Activated naive CD4-positive, alpha-beta T cell treated with anti-CD3 and anti-CD28 coated beads, Interleukin-2, amount 50 U/mL, for 24 hours (primary cell): ENCODE results near the gene FKBP8.
A peak's percentile ranks its signal among the peaks of the same experiment; 100 is the strongest.

Experiments
- H3K27ac Mint-ChIP-seq: one replicate; pipeline ENCODE4 v1.8.0; 2021; ENCODE audit warnings: mild to moderate bottlenecking, mixed read lengths
- H3K27me3 Mint-ChIP-seq: one replicate; pipeline ENCODE4 v1.8.0; 2021; ENCODE audit warnings: mixed read lengths
- H3K36me3 Mint-ChIP-seq: one replicate; pipeline ENCODE4 v1.8.0; 2021; ENCODE audit warnings: mixed read lengths
- H3K4me1 Mint-ChIP-seq: one replicate; pipeline ENCODE4 v1.8.0; 2021; ENCODE audit warnings: mixed read lengths
- H3K4me3 Mint-ChIP-seq: one replicate; pipeline ENCODE4 v1.8.0; 2021; ENCODE audit warnings: mild to moderate bottlenecking, mixed read lengths
- H3K9me3 Mint-ChIP-seq: one replicate; pipeline ENCODE4 v1.8.0; 2021; ENCODE audit warnings: mixed read lengths

The FKBP8 gene

GRCh38 chr19:18502246-18502637 lies 41.1 kb downstream of the FKBP8 start:
- Mint-ChIP-seq H3K9me3 (no peaks in the 10 kb centered on the region), H3K36me3 (no peaks in the 10 kb centered on the region), H3K4me1 (peaks cover 73% of the 10 kb centered on the region), H3K27ac (no peak overlapping the region), H3K27me3 (no peaks in the 10 kb centered on the region), H3K4me3 (no peak overlapping the region)

- Mint-ChIP-seq H3K4me3 (no peak overlapping the region), H3K4me1 (peaks cover 73% of the 10 kb centered on the region)
These were observed 41.5 kb downstream of the FKBP8 start for GRCh38 chr19:18501832-18502231.

GRCh38 chr19:18501351-18501750 lies 42.0 kb downstream of the FKBP8 start:
- Mint-ChIP-seq H3K27ac (no peak overlapping the region), H3K9me3 (no peaks in the 10 kb centered on the region), H3K4me1 (peaks cover 74% of the 10 kb centered on the region), H3K36me3 (no peaks in the 10 kb centered on the region), H3K4me3 (no peak overlapping the region), H3K27me3 (no peaks in the 10 kb centered on the region)

More at GRCh38 chr19:18501832-18502231, 41.5 kb downstream of the FKBP8 start:
- Mint-ChIP-seq H3K9me3 (no peaks in the 10 kb centered on the region), H3K36me3 (no peaks in the 10 kb centered on the region), H3K27me3 (no peaks in the 10 kb centered on the region), H3K27ac (no peak overlapping the region)

- Mint-ChIP-seq H3K9me3 (no peaks in the 10 kb centered on the region), H3K36me3 (no peaks in the 10 kb centered on the region), H3K4me3 (no peak overlapping the region), H3K27me3 (no peaks in the 10 kb centered on the region), H3K27ac (peak overlapping the region; percentile 6), H3K4me1 (peaks cover 80% of the 10 kb centered on the region)
These were observed 42.6 kb downstream of the FKBP8 start for GRCh38 chr19:18500799-18501198.

- Mint-ChIP-seq H3K4me1 (peaks cover 80% of the 10 kb centered on the region), H3K4me3 (no peak overlapping the region)
These were observed 43.0 kb downstream of the FKBP8 start for GRCh38 chr19:18500376-18500775.

GRCh38 chr19:18499055-18499775 lies 44.2 kb downstream of the FKBP8 start:
- H3K36me3 Mint-ChIP-seq = no peaks in the 10 kb centered on the region
- H3K4me1 Mint-ChIP-seq = peaks cover 80% of the 10 kb centered on the region
- H3K9me3 Mint-ChIP-seq = no peaks in the 10 kb centered on the region
- H3K27me3 Mint-ChIP-seq = no peaks in the 10 kb centered on the region
- peak overlapping the region; percentile 46 for H3K27ac Mint-ChIP-seq
- H3K4me3 Mint-ChIP-seq = no peak overlapping the region

More at GRCh38 chr19:18500376-18500775, 43.0 kb downstream of the FKBP8 start:
- Mint-ChIP-seq H3K9me3 (no peaks in the 10 kb centered on the region), H3K27ac (no peak overlapping the region), H3K27me3 (no peaks in the 10 kb centered on the region), H3K36me3 (no peaks in the 10 kb centered on the region)

GRCh38 chr19:18496980-18497256 lies 46.5 kb downstream of the FKBP8 start:
- H3K9me3 Mint-ChIP-seq = no peaks in the 10 kb centered on the region
- peak overlapping the region; percentile 30 for H3K27ac Mint-ChIP-seq
- H3K4me3 Mint-ChIP-seq = no peak overlapping the region
- no peaks in the 10 kb centered on the region for H3K36me3 Mint-ChIP-seq
- no peaks in the 10 kb centered on the region for H3K27me3 Mint-ChIP-seq
- peaks cover 74% of the 10 kb centered on the region for H3K4me1 Mint-ChIP-seq

- Mint-ChIP-seq H3K36me3 (no peaks in the 10 kb centered on the region), H3K4me1 (peaks cover 71% of the 10 kb centered on the region), H3K27me3 (no peaks in the 10 kb centered on the region)
These were observed 47.0 kb downstream of the FKBP8 start for GRCh38 chr19:18496167-18496979.

GRCh38 chr19:18495204-18495911 lies 48.0 kb downstream of the FKBP8 start:
- H3K9me3 Mint-ChIP-seq = no peaks in the 10 kb centered on the region
- no peak overlapping the region for H3K27ac Mint-ChIP-seq
- no peaks in the 10 kb centered on the region for H3K27me3 Mint-ChIP-seq
- H3K4me3 Mint-ChIP-seq = peak overlapping the region; percentile 67
- no peaks in the 10 kb centered on the region for H3K36me3 Mint-ChIP-seq
- peaks cover 66% of the 10 kb centered on the region for H3K4me1 Mint-ChIP-seq

More at GRCh38 chr19:18496167-18496979, 47.0 kb downstream of the FKBP8 start:
- H3K9me3 Mint-ChIP-seq = no peaks in the 10 kb centered on the region
- H3K27ac Mint-ChIP-seq = peak overlapping the region; percentile 59
- H3K4me3 Mint-ChIP-seq = peak overlapping the region; percentile 67

GRCh38 chr19:18494267-18494607 lies 49.1 kb downstream of the FKBP8 start:
- Mint-ChIP-seq H3K9me3 (no peaks in the 10 kb centered on the region), H3K27me3 (no peaks in the 10 kb centered on the region), H3K4me1 (peaks cover 68% of the 10 kb centered on the region), H3K4me3 (no peak overlapping the region), H3K27ac (no peak overlapping the region), H3K36me3 (no peaks in the 10 kb centered on the region)

GRCh38 chr19:18493440-18494266 lies 49.7 kb downstream of the FKBP8 start:
- Mint-ChIP-seq H3K27me3 (no peaks in the 10 kb centered on the region), H3K27ac (peak overlapping the region; percentile 30), H3K4me3 (no peak overlapping the region), H3K4me1 (peaks cover 63% of the 10 kb centered on the region), H3K9me3 (no peaks in the 10 kb centered on the region), H3K36me3 (no peaks in the 10 kb centered on the region)

GRCh38 chr19:18491995-18492953 lies 51.1 kb downstream of the FKBP8 start:
- no peak overlapping the region for H3K27ac Mint-ChIP-seq
- no peaks in the 10 kb centered on the region for H3K27me3 Mint-ChIP-seq
- H3K9me3 Mint-ChIP-seq = no peaks in the 10 kb centered on the region
- H3K4me1 Mint-ChIP-seq = peaks cover 66% of the 10 kb centered on the region
- H3K36me3 Mint-ChIP-seq = no peaks in the 10 kb centered on the region
- H3K4me3 Mint-ChIP-seq = no peak overlapping the region

- peaks cover 61% of the 10 kb centered on the region for H3K4me1 Mint-ChIP-seq
- no peaks in the 10 kb centered on the region for H3K36me3 Mint-ChIP-seq
- no peak overlapping the region for H3K27ac Mint-ChIP-seq
- H3K27me3 Mint-ChIP-seq = no peaks in the 10 kb centered on the region
- H3K9me3 Mint-ChIP-seq = no peaks in the 10 kb centered on the region
- H3K4me3 Mint-ChIP-seq = no peak overlapping the region
These were observed 52.6 kb downstream of the FKBP8 start for GRCh38 chr19:18490728-18491127.

GRCh38 chr19:18489627-18490184 lies 53.7 kb downstream of the FKBP8 start:
- Mint-ChIP-seq H3K36me3 (no peaks in the 10 kb centered on the region), H3K9me3 (no peaks in the 10 kb centered on the region), H3K4me3 (no peak overlapping the region), H3K4me1 (peaks cover 56% of the 10 kb centered on the region), H3K27ac (no peak overlapping the region), H3K27me3 (no peaks in the 10 kb centered on the region)
